Glutamatergic neuron (in vitro differentiated cells): ENCODE results near the gene FAM118A. TPM values are rescaled to one million over a fixed set of nuclear protein-coding genes. Genes with fewer than 3 reads are reported as not detected.

Source experiments
- DNase-seq: peaks from one replicate; pipeline ENCODE4 v3.0.0; 2022
- H3K27ac Mint-ChIP-seq: one replicate; pipeline ENCODE4 v1.8.0; 2020; ENCODE audit warnings: mild to moderate bottlenecking, mixed read lengths, inconsistent platforms; ENCODE audit not compliant: unreplicated experiment
- H3K27me3 Mint-ChIP-seq: one replicate; pipeline ENCODE4 v1.8.0; 2020; ENCODE audit warnings: mild to moderate bottlenecking, moderate library complexity, mixed read lengths, inconsistent platforms; ENCODE audit not compliant: unreplicated experiment
- H3K36me3 Mint-ChIP-seq: one replicate; pipeline ENCODE4 v1.8.0; 2020; ENCODE audit warnings: mild to moderate bottlenecking, mixed read lengths, inconsistent platforms; ENCODE audit not compliant: unreplicated experiment
- H3K4me1 Mint-ChIP-seq: one replicate; pipeline ENCODE4 v1.8.0; 2020; ENCODE audit warnings: mild to moderate bottlenecking, low read depth, mixed read lengths, inconsistent platforms; ENCODE audit not compliant: unreplicated experiment
- H3K4me3 Mint-ChIP-seq: one replicate; pipeline ENCODE4 v1.8.0; 2020; ENCODE audit warnings: mild to moderate bottlenecking, mixed read lengths, inconsistent platforms; ENCODE audit not compliant: unreplicated experiment
- H3K9me3 Mint-ChIP-seq: one replicate; pipeline ENCODE4 v1.8.0; 2020; ENCODE audit warnings: mild to moderate bottlenecking, moderate library complexity, mixed read lengths, inconsistent platforms; ENCODE audit not compliant: unreplicated experiment
- total RNA-seq: library from RNA; stranded (reverse); fragmentation: NEBNext Ultra II Directional; extraction: Animal tissue kit (Norgen Biotek cat#: 25700); gene quantifications from one replicate; pipeline ENCODE4 v1.2.1, GENCODE V29; 2021; ENCODE audit not compliant: unreplicated experiment
- TF ChIP-seq, protein P1 (sequence below): fragments of 200-600 bp; sonication (generic); IDR thresholded peaks from one replicate; pipeline ENCODE4 v1.5.0; 2021; ENCODE audit not compliant: partially characterized antibody, unreplicated experiment

FAM118A gene
- total RNA-seq, 1 donor from 2014 or later: 28.0 TPM

DNA sequence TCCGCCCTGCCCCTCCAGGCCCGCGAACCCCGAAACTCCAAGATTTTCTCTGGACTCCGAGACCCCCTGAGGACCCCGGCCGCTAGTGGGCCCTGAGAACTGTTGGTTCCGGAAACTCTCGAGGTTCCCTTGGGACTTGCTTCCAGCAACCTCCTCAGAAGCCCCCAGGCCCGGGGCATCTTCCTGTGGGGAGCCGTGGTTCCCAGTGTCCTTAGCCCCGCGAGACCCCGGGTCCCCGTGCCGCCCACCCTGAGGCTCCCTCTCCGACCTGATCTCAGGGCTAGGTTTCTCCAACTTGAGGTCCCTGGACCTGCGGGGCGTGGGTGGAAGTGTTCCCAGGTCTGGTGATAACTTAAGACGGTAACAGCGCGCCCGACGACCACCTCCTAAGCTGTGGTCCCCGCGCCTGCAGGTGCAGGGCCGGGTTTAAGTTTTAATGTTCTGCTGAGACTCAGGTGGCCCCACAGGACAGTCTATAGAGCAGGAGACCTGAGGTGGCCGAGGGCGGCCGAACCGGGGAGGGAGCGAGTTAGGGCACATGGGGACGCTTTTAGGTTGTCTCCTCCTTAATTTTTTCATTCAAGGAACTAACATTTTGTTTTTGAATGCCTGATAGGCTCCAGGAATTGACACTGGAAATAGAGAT lies 720 bp downstream of the FAM118A start:
- Mint-ChIP-seq H3K4me1 (peaks cover 7% of the 10 kb centered on the region), H3K9me3 (peaks cover 10% of the 10 kb centered on the region)
- TF ChIP-seq, protein P1, sequence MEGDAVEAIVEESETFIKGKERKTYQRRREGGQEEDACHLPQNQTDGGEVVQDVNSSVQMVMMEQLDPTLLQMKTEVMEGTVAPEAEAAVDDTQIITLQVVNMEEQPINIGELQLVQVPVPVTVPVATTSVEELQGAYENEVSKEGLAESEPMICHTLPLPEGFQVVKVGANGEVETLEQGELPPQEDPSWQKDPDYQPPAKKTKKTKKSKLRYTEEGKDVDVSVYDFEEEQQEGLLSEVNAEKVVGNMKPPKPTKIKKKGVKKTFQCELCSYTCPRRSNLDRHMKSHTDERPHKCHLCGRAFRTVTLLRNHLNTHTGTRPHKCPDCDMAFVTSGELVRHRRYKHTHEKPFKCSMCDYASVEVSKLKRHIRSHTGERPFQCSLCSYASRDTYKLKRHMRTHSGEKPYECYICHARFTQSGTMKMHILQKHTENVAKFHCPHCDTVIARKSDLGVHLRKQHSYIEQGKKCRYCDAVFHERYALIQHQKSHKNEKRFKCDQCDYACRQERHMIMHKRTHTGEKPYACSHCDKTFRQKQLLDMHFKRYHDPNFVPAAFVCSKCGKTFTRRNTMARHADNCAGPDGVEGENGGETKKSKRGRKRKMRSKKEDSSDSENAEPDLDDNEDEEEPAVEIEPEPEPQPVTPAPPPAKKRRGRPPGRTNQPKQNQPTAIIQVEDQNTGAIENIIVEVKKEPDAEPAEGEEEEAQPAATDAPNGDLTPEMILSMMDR: no peak

GRCh38 chr22:45310977-45311531 lies 1.3 kb downstream of the FAM118A start:
- TF ChIP-seq, protein P1: no peak
- peak overlapping the region; percentile 84 for H3K4me3 Mint-ChIP-seq
- peaks cover 10% of the 10 kb centered on the region for H3K9me3 Mint-ChIP-seq
- H3K4me1 Mint-ChIP-seq: peaks cover 7% of the 10 kb centered on the region
- no peak for DNase-seq
- peaks cover 3% of the 10 kb centered on the region for H3K27me3 Mint-ChIP-seq
- H3K27ac Mint-ChIP-seq: peak overlapping the region; percentile 17
- no peaks in the 10 kb centered on the region for H3K36me3 Mint-ChIP-seq

More for the DNA sequence above, 720 bp downstream of the FAM118A start:
- peak overlapping the region; percentile 84 for H3K4me3 Mint-ChIP-seq
- H3K27me3 Mint-ChIP-seq: peaks cover 3% of the 10 kb centered on the region
- DNase-seq: peak; percentile 33
- H3K27ac Mint-ChIP-seq: no peak overlapping the region
- no peaks in the 10 kb centered on the region for H3K36me3 Mint-ChIP-seq

- Mint-ChIP-seq H3K9me3 (peaks cover 6% of the 10 kb centered on the region), H3K36me3 (no peaks in the 10 kb centered on the region), H3K27me3 (peaks cover 3% of the 10 kb centered on the region), H3K4me3 (no peak overlapping the region), H3K4me1 (peaks cover 7% of the 10 kb centered on the region), H3K27ac (no peak overlapping the region)
- DNase-seq: no peak
- TF ChIP-seq, protein P1: no peak
Observed at GRCh38 chr22:45312415-45312814, 2.7 kb downstream of the FAM118A start.

DNA sequence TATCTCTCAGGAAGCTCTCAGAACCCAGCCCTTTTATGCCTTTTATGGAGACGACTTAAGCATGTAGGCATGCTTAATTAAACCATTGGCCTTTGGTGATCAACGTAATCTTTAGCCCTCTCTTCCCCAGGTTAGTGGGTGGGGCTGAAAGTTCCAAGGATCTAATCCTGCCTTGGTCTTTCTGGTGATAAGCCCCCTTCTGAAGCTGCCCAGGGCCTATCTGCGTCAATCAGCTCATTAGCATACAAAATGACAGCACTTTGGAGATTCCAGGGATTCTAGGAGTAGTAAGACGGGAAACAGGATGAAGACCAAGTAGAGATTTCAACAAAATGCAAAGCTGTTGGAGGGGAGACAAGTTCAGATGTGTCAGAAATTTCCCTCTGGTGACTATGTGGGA lies 3.1 kb downstream of the FAM118A start:
- Mint-ChIP-seq H3K27me3 (peaks cover 3% of the 10 kb centered on the region), H3K9me3 (peaks cover 6% of the 10 kb centered on the region), H3K36me3 (no peaks in the 10 kb centered on the region), H3K27ac (no peak overlapping the region), H3K4me1 (peaks cover 9% of the 10 kb centered on the region), H3K4me3 (no peak overlapping the region)
- no peak for DNase-seq
- TF ChIP-seq, protein P1: no peak

DNA sequence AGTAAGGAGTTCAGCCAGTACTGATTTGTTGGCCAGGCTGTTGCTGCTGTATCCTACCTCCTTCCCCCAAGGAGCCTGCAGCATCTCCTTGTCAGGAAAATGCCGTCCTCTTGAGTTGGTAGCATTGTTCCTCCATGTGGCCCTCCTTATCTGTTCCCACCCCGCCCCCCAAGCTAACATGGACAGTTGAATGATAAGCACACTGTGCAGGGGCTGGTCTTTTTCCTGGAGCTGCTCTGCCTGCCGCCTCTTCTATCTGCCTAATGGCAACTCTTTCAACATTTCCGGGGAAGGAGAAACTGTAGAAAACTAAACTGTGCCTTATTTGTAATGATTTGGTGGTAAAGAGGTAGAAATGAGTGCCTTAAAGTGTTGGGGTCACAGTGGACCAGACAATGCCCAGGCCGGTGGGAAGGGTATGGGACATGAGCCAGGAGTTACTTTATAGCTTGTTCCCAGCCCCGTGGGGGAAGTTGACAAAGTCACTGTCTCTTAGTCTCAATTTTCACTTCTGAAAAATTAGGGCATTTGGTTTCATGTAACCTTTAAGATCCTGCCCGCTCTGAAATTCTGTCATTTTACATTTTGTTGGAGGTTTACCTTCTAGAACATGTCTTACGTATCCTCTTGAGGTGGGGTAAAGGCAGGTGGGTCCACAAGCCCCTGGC lies 4.5 kb downstream of the FAM118A start:
- TF ChIP-seq, protein P1: no peak

More for the DNA sequence above, 4.5 kb downstream of the FAM118A start:
- no peak for DNase-seq
- peaks cover 13% of the 10 kb centered on the region for H3K4me1 Mint-ChIP-seq
- no peaks in the 10 kb centered on the region for H3K36me3 Mint-ChIP-seq
- no peak overlapping the region for H3K27ac Mint-ChIP-seq
- no peak overlapping the region for H3K4me3 Mint-ChIP-seq
- peaks cover 3% of the 10 kb centered on the region for H3K27me3 Mint-ChIP-seq
- peaks cover 6% of the 10 kb centered on the region for H3K9me3 Mint-ChIP-seq
